ENCODE results near the gene ITGA11.

The ITGA11 gene

DNA sequence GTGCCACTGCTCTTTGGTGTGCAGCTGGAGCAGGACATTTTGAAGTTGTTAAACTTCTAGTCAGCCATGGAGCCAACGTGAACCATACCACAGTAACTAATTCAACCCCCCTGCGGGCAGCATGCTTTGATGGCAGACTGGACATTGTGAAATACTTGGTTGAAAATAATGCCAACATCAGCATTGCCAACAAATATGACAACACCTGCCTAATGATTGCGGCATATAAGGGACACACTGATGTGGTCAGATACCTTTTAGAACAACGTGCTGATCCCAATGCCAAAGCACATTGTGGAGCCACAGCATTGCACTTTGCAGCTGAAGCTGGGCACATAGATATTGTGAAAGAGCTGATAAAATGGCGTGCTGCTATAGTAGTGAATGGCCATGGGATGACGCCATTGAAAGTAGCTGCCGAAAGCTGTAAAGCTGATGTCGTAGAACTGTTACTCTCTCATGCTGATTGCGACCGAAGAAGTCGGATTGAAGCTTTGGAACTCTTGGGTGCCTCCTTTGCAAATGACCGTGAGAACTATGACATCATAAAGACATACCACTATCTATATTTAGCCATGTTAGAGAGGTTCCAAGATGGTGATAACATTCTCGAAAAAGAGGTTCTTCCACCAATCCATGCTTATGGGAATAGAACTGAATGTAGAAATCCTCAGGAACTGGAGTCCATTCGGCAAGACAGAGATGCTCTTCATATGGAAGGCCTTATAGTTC, 142.2 kb downstream of the ITGA11 start:
- DNase-seq (ENCODE audit: low read depth), result no peak

DNA sequence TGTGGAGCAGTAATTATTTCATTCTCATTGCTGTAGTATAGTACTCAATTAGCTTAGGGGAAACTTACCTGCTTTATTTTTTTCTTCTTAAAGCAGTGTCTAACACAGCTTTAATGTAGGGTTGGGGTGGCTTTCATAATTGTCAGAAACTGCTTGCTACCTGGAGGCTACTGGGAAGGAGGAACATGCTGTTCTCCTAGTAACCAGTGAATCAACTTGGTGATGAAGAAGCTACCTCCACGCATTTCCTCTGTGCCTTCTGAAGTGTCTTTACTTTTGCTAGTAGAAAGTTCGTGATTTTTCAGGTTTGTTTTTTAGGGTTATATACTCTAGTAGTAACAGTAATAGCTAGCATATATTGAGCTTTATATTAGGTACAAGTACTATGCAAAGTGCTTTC, 142.9 kb downstream of the ITGA11 start:
- DNase-seq (ENCODE audit: low read depth), result no peak

DNA sequence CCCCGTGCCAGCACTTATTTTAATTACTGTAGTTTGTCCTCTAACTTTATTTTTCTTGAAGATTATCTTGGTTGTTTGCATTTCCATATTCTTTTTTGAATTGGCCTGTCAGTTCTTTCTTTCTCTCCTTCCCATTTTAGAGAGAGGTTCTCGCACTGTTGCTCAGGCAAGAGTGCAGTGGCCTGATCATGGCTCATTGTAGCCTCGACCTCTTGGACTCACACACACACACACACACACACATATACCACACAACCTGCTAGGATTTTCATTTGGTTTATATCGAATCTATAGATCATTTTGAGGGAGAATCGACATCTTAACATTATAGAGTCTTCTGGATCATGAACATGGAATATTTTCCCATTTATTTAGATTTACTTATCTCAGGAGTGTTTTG, 145.7 kb downstream of the ITGA11 start:
- DNase-seq (ENCODE audit: low read depth), result no peak

DNA sequence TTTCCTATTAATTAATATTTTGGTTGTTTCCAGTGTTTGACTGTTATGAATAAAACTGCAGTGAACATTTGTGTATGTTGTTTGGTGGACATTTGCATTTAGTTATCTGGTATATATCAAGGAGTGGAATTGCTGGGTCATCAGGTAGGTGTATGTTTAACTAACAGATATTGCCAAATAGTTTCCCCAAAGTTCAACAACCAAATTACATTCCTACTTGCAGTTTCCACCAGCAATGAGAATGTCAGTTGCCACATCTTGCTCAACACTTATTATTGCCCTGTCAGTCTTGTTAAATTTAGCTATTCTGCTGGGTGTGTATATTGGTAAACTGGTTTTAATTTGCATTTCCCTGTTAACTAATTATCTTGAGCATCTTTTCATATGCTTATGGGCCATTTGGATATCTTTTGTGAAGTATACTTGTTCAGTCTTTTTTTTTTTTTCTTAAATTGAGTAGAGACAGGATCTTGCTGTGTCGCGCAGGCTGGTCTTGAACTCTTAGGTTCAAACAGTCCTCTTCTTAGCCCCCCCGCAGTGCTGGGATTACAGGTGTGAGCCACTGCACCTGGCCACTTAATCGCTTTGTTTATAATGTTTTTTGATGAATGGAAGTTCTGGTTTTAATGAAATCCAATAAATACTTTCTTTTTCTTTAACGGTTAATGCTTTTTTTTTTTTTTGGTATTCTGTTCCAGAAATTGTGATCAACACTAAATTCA, 146.5 kb downstream of the ITGA11 start:
- no peak for DNase-seq (ENCODE audit: low read depth)

- no peak for DNase-seq (ENCODE audit: low read depth)
These were observed 147.2 kb downstream of the ITGA11 start for GRCh38 chr15:68284616-68285258.

- DNase-seq (ENCODE audit: low read depth), result no peak
These were observed 148.6 kb downstream of the ITGA11 start for GRCh38 chr15:68283401-68283800.

- no peak for DNase-seq (ENCODE audit: low read depth)
These were observed 151.0 kb downstream of the ITGA11 start for GRCh38 chr15:68281008-68281407.

- no peak for DNase-seq (ENCODE audit: low read depth)
These were observed 151.9 kb downstream of the ITGA11 start for GRCh38 chr15:68279779-68280753.

GRCh38 chr15:68278595-68279405, 153.2 kb downstream of the ITGA11 start:
- DNase-seq (ENCODE audit: low read depth), result no peak

GRCh38 chr15:68278345-68278594, 153.7 kb downstream of the ITGA11 start:
- no peak for DNase-seq (ENCODE audit: low read depth)

DNA sequence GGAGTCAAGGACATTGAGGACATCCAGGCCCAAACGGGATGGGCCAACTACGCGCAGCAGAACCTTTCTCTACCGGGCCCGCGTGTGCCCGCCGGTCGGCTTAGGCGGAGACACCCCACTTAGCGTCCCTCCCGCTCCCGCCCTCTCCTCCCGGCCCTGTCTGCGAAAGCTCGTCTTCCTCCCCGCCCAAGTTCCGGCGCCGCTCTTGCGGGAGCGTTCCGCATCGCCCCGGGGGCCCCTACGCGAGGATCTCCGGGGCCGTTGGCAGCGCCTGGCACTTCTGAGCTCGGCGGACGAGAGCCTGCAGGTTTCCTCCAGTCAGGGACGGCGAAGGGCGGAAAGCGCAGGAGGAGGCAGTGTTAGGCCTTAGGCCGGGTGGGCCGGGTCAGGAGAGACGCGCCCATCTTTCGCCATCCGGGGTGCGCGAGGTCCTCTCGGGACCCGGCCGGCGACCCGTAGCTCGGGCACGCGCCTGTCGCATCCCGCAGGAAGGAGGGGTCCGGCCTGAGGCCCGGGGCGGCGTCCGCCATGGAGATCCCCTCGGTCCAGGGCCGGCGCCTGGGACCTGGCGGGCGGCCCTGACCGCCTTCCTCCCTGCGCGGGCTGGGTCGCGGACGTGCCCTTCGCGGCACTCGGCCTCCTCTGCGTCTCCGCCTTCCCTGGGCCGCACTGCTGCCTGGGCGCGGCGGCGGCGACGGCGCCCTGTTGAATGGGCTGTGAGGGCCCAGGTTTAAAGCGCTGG, 154.2 kb downstream of the ITGA11 start, which contains the start of gene FEM1B:
TSS of gene FEM1B (plus strand) at position 143 of the 742 bp plus-strand sequence. CDS start 673 bp downstream, outside the sequence.
- peak; percentile 78 for DNase-seq (ENCODE audit: low read depth)

DNA sequence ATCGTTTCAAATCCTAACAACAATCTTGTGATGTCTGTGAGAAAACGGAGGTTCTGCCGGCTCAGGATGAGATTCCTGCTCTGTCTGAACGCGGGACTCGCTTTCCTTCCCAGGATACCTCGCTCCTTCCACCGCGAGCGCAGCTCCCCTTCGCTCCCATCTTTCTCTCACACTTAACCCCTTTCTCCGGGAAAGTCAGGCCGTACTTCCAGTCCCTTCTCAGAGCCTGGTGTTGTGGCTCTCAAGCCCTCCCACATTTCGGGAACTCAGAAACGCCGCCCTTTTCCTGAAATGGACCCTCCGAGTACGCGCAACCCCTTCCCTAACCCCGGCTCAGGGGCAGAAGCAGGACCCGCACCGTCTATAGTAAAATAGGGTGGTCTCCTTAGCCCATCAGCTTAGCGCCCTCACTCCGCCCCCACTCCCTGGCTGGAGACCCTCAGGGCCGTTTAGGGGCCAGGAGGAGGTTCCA, 154.8 kb downstream of the ITGA11 start:
- DNase-seq (ENCODE audit: low read depth), result no peak

- no peak for DNase-seq (ENCODE audit: low read depth)
These were observed 155.3 kb downstream of the ITGA11 start for GRCh38 chr15:68276668-68277067.

- no peak for DNase-seq (ENCODE audit: low read depth)
These were observed 156.7 kb downstream of the ITGA11 start for GRCh38 chr15:68275165-68275746.

DNA sequence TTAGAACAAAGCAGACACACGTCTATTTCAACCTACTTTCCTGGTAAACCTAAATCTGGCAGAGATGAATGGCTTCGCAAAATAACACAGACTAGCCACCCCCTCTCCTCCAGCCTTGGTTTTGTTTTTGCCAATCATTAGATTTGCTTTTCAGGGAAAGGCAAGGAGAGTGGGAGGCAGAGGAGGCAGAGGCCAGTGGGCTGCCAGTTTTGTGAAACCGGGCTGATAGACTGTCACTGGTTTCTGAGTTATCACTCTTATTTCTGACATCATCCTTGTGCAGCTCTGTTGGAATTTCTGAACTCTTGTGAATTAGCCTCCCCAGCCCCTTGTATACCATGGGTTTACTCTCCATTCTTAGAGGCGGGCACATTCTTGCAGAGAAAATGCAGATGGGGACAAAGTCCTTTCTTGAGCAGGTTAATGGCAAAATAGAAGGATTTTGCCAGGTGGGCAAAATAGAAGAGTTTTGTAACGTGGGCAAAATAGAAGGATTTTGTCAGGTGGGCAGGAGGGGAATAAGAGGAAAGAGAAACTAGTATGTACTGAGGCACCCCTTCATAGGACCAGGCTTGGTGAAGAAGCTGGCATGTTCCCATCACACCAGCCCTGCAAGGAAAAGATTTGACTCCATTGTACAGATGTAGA, 157.6 kb downstream of the ITGA11 start:
- no peak for DNase-seq (ENCODE audit: low read depth)

DNA sequence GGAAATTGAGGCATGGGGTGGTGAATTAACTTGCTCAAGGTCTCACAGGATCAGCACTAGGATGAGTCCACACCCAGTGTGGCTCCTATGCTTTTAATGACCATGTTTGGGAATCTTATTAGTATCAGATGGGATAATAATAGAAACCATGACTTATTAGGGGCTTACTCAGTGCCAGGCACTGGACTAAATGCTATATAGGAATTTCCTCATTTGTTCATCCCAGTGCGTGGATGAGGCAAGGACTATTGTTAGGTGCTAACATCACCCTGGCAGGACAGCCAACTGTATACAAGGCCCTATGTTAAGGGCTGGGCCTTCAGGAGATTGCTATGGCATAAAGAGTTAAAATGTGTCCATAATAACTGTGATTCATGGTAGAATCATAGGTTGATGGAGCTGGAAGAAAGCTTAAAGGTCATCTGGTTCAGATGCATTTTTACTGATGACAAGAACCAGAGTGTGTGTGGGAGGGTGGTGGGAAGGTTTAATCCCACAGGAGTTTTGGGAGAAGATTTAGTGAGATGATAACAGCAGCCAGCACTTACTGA, 159.2 kb downstream of the ITGA11 start:
- DNase-seq (ENCODE audit: low read depth), result no peak

GRCh38 chr15:68271854-68272471, 160.0 kb downstream of the ITGA11 start:
- DNase-seq (ENCODE audit: low read depth), result no peak

DNA sequence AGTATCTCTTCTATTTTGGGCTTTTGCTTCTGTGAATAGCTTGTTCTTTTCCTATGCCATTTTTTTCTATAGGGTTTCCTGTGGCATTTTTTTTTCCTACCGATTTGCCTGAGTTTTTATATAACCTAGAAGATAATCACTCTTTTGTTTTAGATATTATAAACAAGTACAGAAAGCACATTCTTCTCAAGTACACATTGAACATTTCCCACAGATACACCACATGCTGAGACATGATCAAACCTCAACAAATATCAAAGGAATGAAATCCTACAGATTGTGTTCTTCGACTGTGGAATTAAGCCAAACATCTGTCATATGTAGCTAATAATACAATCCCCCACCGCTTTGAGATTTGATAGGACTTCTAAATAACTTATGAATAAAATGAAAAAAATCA, 163.6 kb downstream of the ITGA11 start:
- no peak for DNase-seq (ENCODE audit: low read depth)

DNA sequence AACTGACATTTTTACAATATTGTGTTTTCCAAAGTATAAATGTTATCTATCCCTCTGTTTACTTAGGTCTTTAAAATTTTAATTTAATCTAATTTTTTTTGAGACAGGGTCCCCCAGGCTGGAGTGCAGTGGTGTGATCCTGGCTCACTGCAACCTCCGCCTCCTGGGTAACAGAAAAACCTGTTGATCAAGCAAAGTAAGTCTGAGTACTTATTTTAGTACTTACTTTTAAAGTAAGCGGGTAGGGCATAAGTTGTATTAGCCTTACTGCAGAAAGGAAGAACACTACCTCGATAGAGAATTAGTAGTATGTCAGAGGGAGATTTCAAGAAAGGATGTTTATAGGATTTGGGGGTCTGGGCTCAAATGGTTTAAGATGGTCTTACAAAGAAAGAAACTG, 166.3 kb downstream of the ITGA11 start:
- no peak for DNase-seq (ENCODE audit: low read depth)

Measured in stimulated activated CD8-positive, alpha-beta memory T cell treated with anti-CD3 and anti-CD28 coated beads, Interleukin-12 subunit alpha, Interleukin-12 subunit beta, amount 100 ng/mL, for 4 hours (primary cell).